GM13977 (cell line): ENCODE measurements around the gene RETREG3.

ENCODE experiments used
- DNase-seq: peaks from one replicate; pipeline ENCODE4 v3.0.0; 2012; ENCODE audit warnings: low spot score
- CTCF ChIP-seq: IDR thresholded peaks from 2 replicates; pipeline ENCODE4 v1.5.1; 2012; ENCODE audit warnings: mild to moderate bottlenecking, control low read depth; ENCODE audit not compliant: insufficient read depth; ENCODE audit errors: extremely low read depth, missing control alignments
- in situ Hi-C: fragments of 300-500 bp; cut with MboI; formaldehyde crosslinking; loops from one replicate; pipeline ENCODE4 v1.12.0; 2022; ENCODE audit warnings: low sequenced_read_pairs, low pct_unique_long_range_greater_than_20kb, mixed read lengths, inconsistent platforms; ENCODE audit not compliant: unreplicated experiment

The RETREG3 gene

GRCh38 chr17:42608305-42609181, 631 bp downstream of the RETREG3 start:
- in situ Hi-C loops: no loop called here
- TF ChIP-seq CTCF: no peak
- no peak for DNase-seq

GRCh38 chr17:42607769-42608168, 1.4 kb downstream of the RETREG3 start:
- TF ChIP-seq CTCF: no peak
- in situ Hi-C loops: no loop called here
- no peak for DNase-seq

GRCh38 chr17:42603318-42603717, 5.9 kb downstream of the RETREG3 start:
- no peak for DNase-seq
- in situ Hi-C loops: no loop called here
- TF ChIP-seq CTCF: no peak

- DNase-seq: no peak
- TF ChIP-seq CTCF: no peak
- in situ Hi-C loops: no loop called here
Measured at GRCh38 chr17:42598905-42599304, 10.3 kb downstream of the RETREG3 start.

GRCh38 chr17:42596386-42596785, 12.8 kb downstream of the RETREG3 start:
- TF ChIP-seq CTCF: no peak
- no peak for DNase-seq
- in situ Hi-C loops: no loop called here

GRCh38 chr17:42591411-42591810, 17.8 kb downstream of the RETREG3 start:
- in situ Hi-C loops: no loop called here
- no peak for DNase-seq

More at GRCh38 chr17:42591411-42591810, 17.8 kb downstream of the RETREG3 start:
- no peak for TF ChIP-seq CTCF
